ENCODE results near the gene AHRR. TPM values are rescaled to one million over a fixed set of nuclear protein-coding genes. Genes with fewer than 3 reads are reported as not detected.

AHRR gene
- total RNA-seq, 1 experiment from 2014 or later: 1.9 TPM

DNA sequence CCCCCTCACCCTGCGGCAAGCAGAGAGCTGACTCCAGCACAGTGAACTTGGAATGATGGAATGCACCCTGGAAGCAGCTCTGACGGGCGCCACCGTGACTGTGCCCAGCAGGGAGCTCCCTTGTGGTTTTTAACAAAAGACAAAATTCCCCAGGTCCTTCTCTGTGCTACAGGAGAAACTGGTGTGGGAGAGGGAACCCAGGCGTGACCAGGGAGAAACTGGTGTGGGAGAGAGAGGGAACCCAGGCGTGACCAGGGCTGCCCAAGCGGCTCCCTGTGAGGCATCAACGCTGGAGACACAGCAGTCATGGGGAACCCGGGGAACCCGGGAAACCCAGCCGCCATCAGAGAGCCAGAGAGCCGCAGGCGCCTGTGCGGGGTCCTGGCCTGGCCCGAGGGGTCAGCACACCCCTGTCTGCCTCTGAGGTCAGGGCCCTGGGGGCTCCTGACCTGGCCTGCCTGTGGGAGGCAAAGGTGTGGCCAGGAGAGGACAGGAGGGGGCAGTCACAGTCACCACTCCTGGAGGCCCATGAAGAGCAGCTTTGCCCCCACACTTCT is 3.1 kb upstream of the AHRR start:
- no peak overlapping the region for H3K27ac ChIP-seq (ENCODE audit: low read length)
- H3K9ac ChIP-seq (ENCODE audit: low read length): no peak overlapping the region
- no peaks in the 10 kb centered on the region for H3K9me2 ChIP-seq (replicated peaks; ENCODE audit: low read length)
- H3K4me2 ChIP-seq (ENCODE audit: low read length): no peak overlapping the region
- H4K20me1 ChIP-seq (ENCODE audit: low read length): no peaks in the 10 kb centered on the region
- no peak for ATAC-seq
- H3K27me3 ChIP-seq (ENCODE audit: low read length): no peaks in the 10 kb centered on the region
- no peak overlapping the region for H3K4me3 ChIP-seq (ENCODE audit: low read length)
- ChIA-PET CTCF (interaction anchor here (0.6 to 0.7 kb wide), 2 partner anchors 93 to 113 kb away, joined by 3 to 4 read pairs; no protein-coding TSS in a partner anchor), POLR2A (ENCODE audit: unreplicated experiment) (no interaction called here)
- no peaks in the 10 kb centered on the region for H3K9me3 ChIP-seq (ENCODE audit: low read length)
- H3K4me1 ChIP-seq (ENCODE audit: insufficient read depth, low read length): peaks cover 4% of the 10 kb centered on the region; the same call in 1 of the 2 replicates
- TF ChIP-seq EZH2 (IDR thresholded peaks at IDR 0.05; ENCODE audit: low read length, unreplicated experiment): no peak
- TF ChIP-seq, protein P1, sequence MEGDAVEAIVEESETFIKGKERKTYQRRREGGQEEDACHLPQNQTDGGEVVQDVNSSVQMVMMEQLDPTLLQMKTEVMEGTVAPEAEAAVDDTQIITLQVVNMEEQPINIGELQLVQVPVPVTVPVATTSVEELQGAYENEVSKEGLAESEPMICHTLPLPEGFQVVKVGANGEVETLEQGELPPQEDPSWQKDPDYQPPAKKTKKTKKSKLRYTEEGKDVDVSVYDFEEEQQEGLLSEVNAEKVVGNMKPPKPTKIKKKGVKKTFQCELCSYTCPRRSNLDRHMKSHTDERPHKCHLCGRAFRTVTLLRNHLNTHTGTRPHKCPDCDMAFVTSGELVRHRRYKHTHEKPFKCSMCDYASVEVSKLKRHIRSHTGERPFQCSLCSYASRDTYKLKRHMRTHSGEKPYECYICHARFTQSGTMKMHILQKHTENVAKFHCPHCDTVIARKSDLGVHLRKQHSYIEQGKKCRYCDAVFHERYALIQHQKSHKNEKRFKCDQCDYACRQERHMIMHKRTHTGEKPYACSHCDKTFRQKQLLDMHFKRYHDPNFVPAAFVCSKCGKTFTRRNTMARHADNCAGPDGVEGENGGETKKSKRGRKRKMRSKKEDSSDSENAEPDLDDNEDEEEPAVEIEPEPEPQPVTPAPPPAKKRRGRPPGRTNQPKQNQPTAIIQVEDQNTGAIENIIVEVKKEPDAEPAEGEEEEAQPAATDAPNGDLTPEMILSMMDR (conservative IDR thresholded peaks at IDR 0.05; ENCODE audit: low read depth, low read length): no peak
- no peak for TF ChIP-seq EZH2phosphoT487 (IDR thresholded peaks at IDR 0.05; ENCODE audit: borderline replicate concordance, low read length)
- peaks cover 15% of the 10 kb centered on the region; the same call in 1 of the 2 replicates for H3K36me3 ChIP-seq (ENCODE audit: low read depth, low read length)
- BruUV-seq (replicated peaks): no TSS peak
- intact Hi-C loops (cut with micrococcal nuclease): loop anchor here (5.0 kb wide), 1 partner anchor 114 kb away; no protein-coding TSS in a partner anchor
- DNase-seq: peak; percentile 37
- H3K79me2 ChIP-seq (ENCODE audit: low read length): peaks cover 2% of the 10 kb centered on the region; the same call in 1 of the 2 replicates
- H3F3A ChIP-seq (ENCODE audit: low read length, unreplicated experiment): no peaks in the 10 kb centered on the region
- no peak overlapping the region for H2AFZ ChIP-seq (ENCODE audit: low read length)

DNA sequence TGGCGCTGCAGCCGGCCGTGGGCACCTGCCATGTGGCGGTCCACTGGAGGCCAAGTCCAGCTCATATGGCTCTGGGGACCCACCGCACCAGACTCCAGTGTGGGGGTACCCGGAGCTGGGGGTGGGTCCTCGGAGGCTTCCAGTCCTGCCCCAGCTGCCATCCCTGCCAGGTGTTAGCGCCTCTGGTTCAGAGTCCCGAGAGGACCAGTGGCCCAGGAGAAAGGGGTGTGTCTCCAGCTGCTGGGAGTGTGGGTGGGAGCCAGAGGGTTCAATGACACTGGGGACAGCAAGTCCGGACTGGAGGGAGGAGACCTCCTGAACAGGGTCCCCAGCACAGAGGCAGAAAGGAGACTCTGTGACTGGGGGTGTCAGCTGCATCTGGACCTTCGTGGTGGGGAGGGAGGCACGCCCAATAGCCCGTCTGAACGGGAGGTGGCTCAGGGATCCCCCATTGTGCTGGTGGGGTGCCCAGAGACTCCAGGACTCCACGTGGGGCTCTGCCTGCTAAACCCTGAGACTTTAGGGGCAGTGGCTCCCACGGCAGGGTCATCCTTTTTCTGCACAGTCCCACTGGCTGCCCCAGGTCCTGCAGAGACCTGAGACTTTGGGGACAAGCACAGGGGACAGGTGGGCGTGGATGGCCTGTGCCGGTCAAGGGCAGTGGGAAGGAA is 2.4 kb upstream of the AHRR start:
- no peaks in the 10 kb centered on the region for H3K9me2 ChIP-seq (replicated peaks; ENCODE audit: low read length)
- no peak overlapping the region for H3K27ac ChIP-seq (ENCODE audit: low read length)
- ATAC-seq (no peak), DNase-seq (no peak)
- H3K4me1 ChIP-seq (ENCODE audit: insufficient read depth, low read length): peaks cover 4% of the 10 kb centered on the region; the same call in 1 of the 2 replicates
- H4K20me1 ChIP-seq (ENCODE audit: low read length): no peaks in the 10 kb centered on the region
- H3K27me3 ChIP-seq (ENCODE audit: low read length): no peaks in the 10 kb centered on the region
- POLR2A ChIA-PET (ENCODE audit: unreplicated experiment): no interaction called here
- BruUV-seq (replicated peaks): no TSS peak
- peaks cover 15% of the 10 kb centered on the region; the same call in 1 of the 2 replicates for H3K36me3 ChIP-seq (ENCODE audit: low read depth, low read length)
- no peak overlapping the region for H3K4me3 ChIP-seq (ENCODE audit: low read length)
- no peaks in the 10 kb centered on the region for H3K9me3 ChIP-seq (ENCODE audit: low read length)
- intact Hi-C loops (cut with micrococcal nuclease): loop anchor here (5.0 kb wide), 1 partner anchor 113 kb away; no protein-coding TSS in a partner anchor
- H2AFZ ChIP-seq (ENCODE audit: low read length): no peak overlapping the region
- H3K4me2 ChIP-seq (ENCODE audit: low read length): no peak overlapping the region
- no peak overlapping the region for H3K9ac ChIP-seq (ENCODE audit: low read length)
- CTCF ChIA-PET: interaction anchor here (0.6 kb wide), 1 partner anchor 112 kb away, joined by 3 read pairs; no protein-coding TSS in a partner anchor
- TF ChIP-seq, protein P1 (conservative IDR thresholded peaks at IDR 0.05; ENCODE audit: low read depth, low read length): no peak
- TF ChIP-seq EZH2 (IDR thresholded peaks at IDR 0.05; ENCODE audit: low read length, unreplicated experiment): no peak
- TF ChIP-seq EZH2phosphoT487 (IDR thresholded peaks at IDR 0.05; ENCODE audit: borderline replicate concordance, low read length): no peak
- no peaks in the 10 kb centered on the region for H3F3A ChIP-seq (ENCODE audit: low read length, unreplicated experiment)
- H3K79me2 ChIP-seq (ENCODE audit: low read length): no peaks in the 10 kb centered on the region
